ENCODE results near the gene IGFBP2. TPM values are rescaled to one million over a fixed set of nuclear protein-coding genes. Genes with fewer than 3 reads are reported as not detected.

Gene IGFBP2
- total and polyA plus RNA-seq, 4 donors = 88.8 to 1,119 (median 352) TPM

DNA sequence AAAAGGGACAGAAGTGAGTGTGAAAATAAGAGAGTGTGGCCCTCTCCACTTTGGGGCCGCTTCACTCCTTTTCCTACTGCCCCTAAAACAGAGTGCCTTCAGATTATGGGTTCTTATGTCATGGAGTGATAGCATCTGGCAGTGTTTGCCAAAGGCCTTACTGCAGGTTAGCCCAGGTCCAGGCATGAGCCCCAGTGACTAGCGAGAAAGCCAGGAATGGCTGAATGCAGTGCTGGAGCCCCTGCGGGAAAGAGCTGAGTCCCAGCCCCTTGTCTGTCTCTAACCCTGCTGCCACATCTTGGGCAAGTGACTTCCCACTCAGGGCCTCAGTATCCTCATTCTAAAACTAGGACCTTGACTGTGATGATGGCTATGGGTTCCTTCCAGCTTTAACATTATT, 56.2 kb downstream of the IGFBP2 start (continued):
- TF ChIP-seq, protein P1, sequence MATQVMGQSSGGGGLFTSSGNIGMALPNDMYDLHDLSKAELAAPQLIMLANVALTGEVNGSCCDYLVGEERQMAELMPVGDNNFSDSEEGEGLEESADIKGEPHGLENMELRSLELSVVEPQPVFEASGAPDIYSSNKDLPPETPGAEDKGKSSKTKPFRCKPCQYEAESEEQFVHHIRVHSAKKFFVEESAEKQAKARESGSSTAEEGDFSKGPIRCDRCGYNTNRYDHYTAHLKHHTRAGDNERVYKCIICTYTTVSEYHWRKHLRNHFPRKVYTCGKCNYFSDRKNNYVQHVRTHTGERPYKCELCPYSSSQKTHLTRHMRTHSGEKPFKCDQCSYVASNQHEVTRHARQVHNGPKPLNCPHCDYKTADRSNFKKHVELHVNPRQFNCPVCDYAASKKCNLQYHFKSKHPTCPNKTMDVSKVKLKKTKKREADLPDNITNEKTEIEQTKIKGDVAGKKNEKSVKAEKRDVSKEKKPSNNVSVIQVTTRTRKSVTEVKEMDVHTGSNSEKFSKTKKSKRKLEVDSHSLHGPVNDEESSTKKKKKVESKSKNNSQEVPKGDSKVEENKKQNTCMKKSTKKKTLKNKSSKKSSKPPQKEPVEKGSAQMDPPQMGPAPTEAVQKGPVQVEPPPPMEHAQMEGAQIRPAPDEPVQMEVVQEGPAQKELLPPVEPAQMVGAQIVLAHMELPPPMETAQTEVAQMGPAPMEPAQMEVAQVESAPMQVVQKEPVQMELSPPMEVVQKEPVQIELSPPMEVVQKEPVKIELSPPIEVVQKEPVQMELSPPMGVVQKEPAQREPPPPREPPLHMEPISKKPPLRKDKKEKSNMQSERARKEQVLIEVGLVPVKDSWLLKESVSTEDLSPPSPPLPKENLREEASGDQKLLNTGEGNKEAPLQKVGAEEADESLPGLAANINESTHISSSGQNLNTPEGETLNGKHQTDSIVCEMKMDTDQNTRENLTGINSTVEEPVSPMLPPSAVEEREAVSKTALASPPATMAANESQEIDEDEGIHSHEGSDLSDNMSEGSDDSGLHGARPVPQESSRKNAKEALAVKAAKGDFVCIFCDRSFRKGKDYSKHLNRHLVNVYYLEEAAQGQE (IDR thresholded peaks at IDR 0.05) = no peak

DNA sequence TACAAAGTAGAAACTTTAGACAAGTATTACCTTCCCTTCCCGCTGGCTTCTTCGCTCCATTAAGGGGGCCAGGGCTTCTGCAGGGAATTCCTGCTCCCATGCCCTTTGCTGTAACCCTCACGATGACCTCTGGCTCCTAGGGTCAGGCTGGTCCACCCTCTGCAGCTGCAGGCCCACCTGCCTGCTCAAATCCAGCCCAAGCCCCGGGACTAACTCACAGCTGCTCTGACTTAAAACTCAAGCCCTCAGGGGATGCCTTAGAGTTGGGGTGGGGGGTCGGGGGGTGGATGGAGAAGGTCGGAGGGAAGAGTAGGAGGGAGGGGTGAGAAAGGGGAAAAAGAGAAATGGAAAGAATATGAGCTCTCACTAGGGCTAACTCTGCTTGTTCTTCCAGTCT, 57.2 kb downstream of the IGFBP2 start:
- peaks cover 0 to 13% (median 6%) of the 10 kb centered on the region in 4 donors for H3K27me3 ChIP-seq (ENCODE audit: control insufficient read depth in 4 of 4, insufficient read depth in 4 of 4, low read length in 3 of 4)
- DNase-seq (ENCODE audit: low spot score) = no peak
- no peak overlapping the region for H3K27ac ChIP-seq (ENCODE audit: low read depth in 1 of 2, low read length in 2 of 2)
- H3K36me3 ChIP-seq (ENCODE audit: control insufficient read depth in 4 of 4, insufficient read depth in 3 of 4, low read depth in 1 of 4, low read length in 3 of 4) = no peaks in the 10 kb centered on the region
- H3K4me3 ChIP-seq (ENCODE audit: low read depth in 1 of 3, low read length in 3 of 3) = no peak overlapping the region
- peaks cover 12 to 29% (median 19%) of the 10 kb centered on the region in 4 donors for H3K4me1 ChIP-seq (ENCODE audit: control insufficient read depth in 4 of 4, insufficient read depth in 4 of 4, low read length in 3 of 4)
- no peaks in the 10 kb centered on the region for H3K9me3 ChIP-seq (ENCODE audit: control insufficient read depth in 4 of 4, low read length in 3 of 4)
- WGBS = 37% methylated on average over 6 of the region's 6 CpGs
- H3K9ac ChIP-seq (ENCODE audit: low read depth in 1 of 2, low read length in 2 of 2) = no peak overlapping the region
- TF ChIP-seq EGR1 (IDR thresholded peaks at IDR 0.05; ENCODE audit: low read depth in 2 of 2) (no peak), RAD21 (IDR thresholded peaks at IDR 0.05) (no peak), HNF4A (conservative IDR thresholded peaks at IDR 0.05) (no peak), GABPA (IDR thresholded peaks at IDR 0.05 in 1 of 2, conservative IDR thresholded peaks at IDR 0.05 in 1 of 2) (no peak), FOXA2 (IDR thresholded peaks at IDR 0.05) (no peak), ZBTB33 (IDR thresholded peaks at IDR 0.05) (no peak), ATF3 (IDR thresholded peaks at IDR 0.05) (no peak), TAF1 (conservative IDR thresholded peaks at IDR 0.05) (no peak), HNF4G (IDR thresholded peaks at IDR 0.05) (no peak), JUND (IDR thresholded peaks at IDR 0.05) (no peak), RXRA (IDR thresholded peaks at IDR 0.05) (no peak), MAX (IDR thresholded peaks at IDR 0.05) (no peak), SP1 (IDR thresholded peaks at IDR 0.05) (no peak), NR2F2 (IDR thresholded peaks at IDR 0.05) (no peak)
- TF ChIP-seq, protein P1 (IDR thresholded peaks at IDR 0.05) = no peak
- TF ChIP-seq, protein P2, sequence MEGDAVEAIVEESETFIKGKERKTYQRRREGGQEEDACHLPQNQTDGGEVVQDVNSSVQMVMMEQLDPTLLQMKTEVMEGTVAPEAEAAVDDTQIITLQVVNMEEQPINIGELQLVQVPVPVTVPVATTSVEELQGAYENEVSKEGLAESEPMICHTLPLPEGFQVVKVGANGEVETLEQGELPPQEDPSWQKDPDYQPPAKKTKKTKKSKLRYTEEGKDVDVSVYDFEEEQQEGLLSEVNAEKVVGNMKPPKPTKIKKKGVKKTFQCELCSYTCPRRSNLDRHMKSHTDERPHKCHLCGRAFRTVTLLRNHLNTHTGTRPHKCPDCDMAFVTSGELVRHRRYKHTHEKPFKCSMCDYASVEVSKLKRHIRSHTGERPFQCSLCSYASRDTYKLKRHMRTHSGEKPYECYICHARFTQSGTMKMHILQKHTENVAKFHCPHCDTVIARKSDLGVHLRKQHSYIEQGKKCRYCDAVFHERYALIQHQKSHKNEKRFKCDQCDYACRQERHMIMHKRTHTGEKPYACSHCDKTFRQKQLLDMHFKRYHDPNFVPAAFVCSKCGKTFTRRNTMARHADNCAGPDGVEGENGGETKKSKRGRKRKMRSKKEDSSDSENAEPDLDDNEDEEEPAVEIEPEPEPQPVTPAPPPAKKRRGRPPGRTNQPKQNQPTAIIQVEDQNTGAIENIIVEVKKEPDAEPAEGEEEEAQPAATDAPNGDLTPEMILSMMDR (IDR thresholded peaks at IDR 0.05; ENCODE audit: low read depth, low read length, missing input control) = no peak
